Peyer's patch (tissue), 4 donors: Measurements from ENCODE around the gene HADHA.

Experiments
- CTCF ChIP-seq, 6 experiments: fragments of 450-650 bp in 4 of 6; fragments of 200-600 bp in 2 of 6; sonication (generic) in 1 of 6; IDR thresholded peaks; one replicate each; pipeline ENCODE4 v1.5.1; 2017 to 2019; ENCODE audit warnings: antibody characterized with exemption in 6 of 6, mild to moderate bottlenecking in 3 of 6, moderate library complexity in 1 of 6
- POLR2A ChIP-seq, 2 donors: fragments of 450-650 bp; IDR thresholded peaks; one replicate each; pipeline ENCODE4 v1.5.1; 2017; ENCODE audit warnings: antibody characterized with exemption in 2 of 2, mild to moderate bottlenecking in 2 of 2, moderate library complexity in 2 of 2

- TF ChIP-seq CTCF (IDR thresholded peaks at IDR 0.05) (no peak), POLR2A (IDR thresholded peaks at IDR 0.05) (no peak)
Measured at GRCh38 chr2:26279886-26280285, 35.5 kb upstream of the HADHA start.
